Vagina (tissue), 2 donors: ENCODE measurements around the gene GFRA1.

Experiments used
- CTCF ChIP-seq, 3 experiments: fragments of 450-650 bp in 2 of 3; fragments of 200-600 bp in 1 of 3; sonication (generic) in 1 of 3; IDR thresholded peaks; one replicate each; pipeline ENCODE4 v1.5.1; 2017 to 2019; ENCODE audit warnings: antibody characterized with exemption in 3 of 3, mild to moderate bottlenecking in 2 of 3, moderate library complexity in 2 of 3
- POLR2A ChIP-seq, 2 donors: fragments of 450-650 bp; IDR thresholded peaks; one replicate each; pipeline ENCODE4 v1.6.1; 2017; ENCODE audit warnings: antibody characterized with exemption in 2 of 2, mild to moderate bottlenecking in 2 of 2, moderate library complexity in 2 of 2
- POLR2AphosphoS5 ChIP-seq, 2 donors: sonication (generic); formaldehyde crosslinking; IDR thresholded peaks; one replicate each; pipeline ENCODE4 v1.9.0; 2017; ENCODE audit warnings: antibody characterized with exemption in 2 of 2, mild to moderate bottlenecking in 2 of 2, low read depth in 1 of 2; ENCODE audit not compliant: insufficient read depth in 1 of 2

GRCh38 chr10:116154651-116155050 is 118.4 kb downstream of the GFRA1 start:
- no peak for TF ChIP-seq CTCF (IDR thresholded peaks at IDR 0.05)
- no peak for TF ChIP-seq POLR2AphosphoS5 (IDR thresholded peaks at IDR 0.05; ENCODE audit: insufficient read depth in 1 of 2, low read depth in 1 of 2)
- TF ChIP-seq POLR2A (IDR thresholded peaks at IDR 0.05) = no peak
